Esophagus muscularis mucosa (tissue), 4 donors: Measurements from ENCODE around the gene KRT6A. TPM values are rescaled to one million over a fixed set of nuclear protein-coding genes. Genes with fewer than 3 reads are reported as not detected.

Source experiments
- DNase-seq: peaks from one replicate; pipeline ENCODE4 v3.0.0-alpha.2; 2017; ENCODE audit errors: extremely low spot score
- H3K27ac ChIP-seq, 4 donors: fragments of 200-600 bp; sonication (generic); replicated peaks in 1 of 4; 1 replicate in 3 of 4; 2 replicates in 1 of 4; pipeline ENCODE4 v1.5.1; 2016 to 2019; ENCODE audit warnings: mild to moderate bottlenecking in 1 of 4
- H3K27me3 ChIP-seq, 4 donors: fragments of 200-600 bp; sonication (generic); one replicate each; pipeline versions ENCODE4 v1.5.1 to v1.6.0; 2016 to 2019
- H3K36me3 ChIP-seq, 4 donors: fragments of 200-600 bp; sonication (generic); one replicate each; pipeline ENCODE4 v1.5.1; 2016 to 2019
- H3K4me1 ChIP-seq, 4 donors: fragments of 200-600 bp; sonication (generic); one replicate each; pipeline ENCODE4 v1.5.1; 2016 to 2019
- H3K4me3 ChIP-seq, 4 donors: fragments of 200-600 bp; sonication (generic); 1 replicate in 2 of 4; 2 replicates in 2 of 4; pipeline ENCODE4 v1.5.1; 2016 to 2019; ENCODE audit warnings: mild to moderate bottlenecking in 4 of 4, moderate library complexity in 1 of 4
- H3K9me3 ChIP-seq, 4 donors: fragments of 200-600 bp; sonication (generic); 1 replicate in 3 of 4; 2 replicates in 1 of 4; pipeline ENCODE4 v1.5.1; 2016 to 2019
- CTCF ChIP-seq, 3 experiments: fragments of 200-600 bp in 2 of 3; fragments of 450-650 bp in 1 of 3; sonication (generic) in 2 of 3; IDR thresholded peaks; one replicate each; pipeline ENCODE4 v1.5.1; 2017 to 2019; ENCODE audit warnings: antibody characterized with exemption in 3 of 3, mild to moderate bottlenecking in 2 of 3, moderate library complexity in 1 of 3
- EP300 ChIP-seq: sonication (generic); formaldehyde crosslinking; IDR thresholded peaks from one replicate; pipeline ENCODE4 v1.6.1; 2017; ENCODE audit warnings: antibody characterized with exemption
- POLR2A ChIP-seq: fragments of 450-650 bp; IDR thresholded peaks from one replicate; pipeline ENCODE4 v1.6.1; 2017; ENCODE audit warnings: antibody characterized with exemption, moderate library complexity, mild to moderate bottlenecking, low read depth
- POLR2AphosphoS5 ChIP-seq, 2 donors: sonication (generic); formaldehyde crosslinking; IDR thresholded peaks; one replicate each; pipeline ENCODE4 v1.6.1; 2017; ENCODE audit warnings: antibody characterized with exemption in 2 of 2
- WGBS: methylation state at CpG from one replicate; pipeline ENCODE4 v1.1.5; 2018; 5-methylcytosine and 5-hydroxymethylcytosine counted together
- intact Hi-C: fragments of 100-400 bp; cut with DNase I; formaldehyde crosslinking; loops from one replicate; pipeline ENCODE4 v1.15.1; 2023
- total RNA-seq, 4 donors: library from RNA; depleted of rRNA; stranded (reverse); fragments of >200 nt; gene quantifications; one replicate each; pipeline versions ENCODE4 v1.1.0 to v1.2.1, GENCODE V29; 2016

The KRT6A gene
- total RNA-seq, 4 donors from 2014 or later = 5.4 TPM; not detected in 3

- TF ChIP-seq EP300 (no peak), POLR2A (no peak), POLR2AphosphoS5 (IDR thresholded peaks at IDR 0.05) (no peak), CTCF (IDR thresholded peaks at IDR 0.05) (no peak)
- Histone ChIP-seq H3K36me3 (no peaks in the 10 kb centered on the region), H3K4me1 (no peaks in the 10 kb centered on the region), H3K4me3 (no peak overlapping the region), H3K9me3 (no peaks in the 10 kb centered on the region), H3K27me3 (no peaks in the 10 kb centered on the region), H3K27ac (no peak overlapping the region)
- DNase-seq = no peak
- intact Hi-C loops = no loop called here
- 85% methylated on average over 1 of the region's 1 CpG for WGBS
Observed at GRCh38 chr12:52487211-52487610, 5.8 kb downstream of the KRT6A start.

DNA sequence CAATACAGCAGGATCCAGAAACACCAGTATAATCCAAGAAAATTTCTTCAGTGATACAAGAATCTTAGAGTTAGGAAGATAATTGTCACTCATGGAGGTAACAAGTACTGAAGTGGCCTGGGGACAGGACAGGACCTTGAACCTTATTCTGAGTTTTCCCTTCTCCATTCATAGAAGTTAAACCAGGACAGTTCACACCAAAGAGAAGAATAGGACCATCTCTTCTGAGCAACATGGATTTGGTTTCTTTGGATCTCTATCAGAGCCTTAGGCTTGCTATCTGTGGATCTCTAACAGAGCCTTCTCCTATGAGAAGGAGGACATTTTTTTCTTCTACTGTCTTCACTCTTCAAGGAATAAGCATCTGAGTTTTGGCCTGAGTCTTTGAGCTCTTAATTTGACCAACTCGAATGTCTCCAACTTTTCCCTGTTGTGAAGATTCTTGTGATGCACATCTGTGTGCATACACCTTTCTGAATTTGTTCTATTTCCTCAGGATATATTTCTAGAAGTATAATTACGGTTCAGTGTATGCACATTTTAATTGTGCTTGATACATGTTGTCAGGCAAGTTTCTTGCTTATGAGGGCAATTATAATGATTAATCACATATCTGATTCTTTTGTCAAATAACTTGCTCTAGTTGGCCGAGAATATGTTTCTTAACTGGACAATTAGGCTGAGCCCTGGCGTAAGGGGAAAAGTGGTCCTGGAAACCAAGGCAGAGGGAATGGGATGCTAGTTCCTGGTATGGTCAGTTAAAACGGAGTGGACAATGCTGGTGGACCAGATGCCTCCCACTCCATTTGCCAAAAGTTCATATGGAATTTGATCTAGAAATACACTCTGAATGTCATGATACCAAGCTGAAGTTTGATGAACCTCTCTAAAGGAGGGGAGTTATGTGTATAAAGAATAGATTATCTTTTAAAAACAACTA is 6.6 kb downstream of the KRT6A start:
- no peak overlapping the region for H3K4me3 ChIP-seq
- H3K9me3 ChIP-seq = no peaks in the 10 kb centered on the region
- intact Hi-C loops = no loop called here
- no peaks in the 10 kb centered on the region for H3K36me3 ChIP-seq
- no peak for DNase-seq
- no peaks in the 10 kb centered on the region for H3K4me1 ChIP-seq
- TF ChIP-seq POLR2A (no peak), POLR2AphosphoS5 (IDR thresholded peaks at IDR 0.05) (no peak), EP300 (no peak), CTCF (IDR thresholded peaks at IDR 0.05) (no peak)
- WGBS = 83% methylated on average over 5 of the region's 5 CpGs
- no peak overlapping the region for H3K27ac ChIP-seq
- no peaks in the 10 kb centered on the region for H3K27me3 ChIP-seq

GRCh38 chr12:52480073-52480472 is 13.0 kb downstream of the KRT6A start:
- H3K9me3 ChIP-seq = no peaks in the 10 kb centered on the region
- intact Hi-C loops = no loop called here
- 65% methylated on average over 3 of the region's 3 CpGs for WGBS
- H3K4me1 ChIP-seq = no peaks in the 10 kb centered on the region
- no peaks in the 10 kb centered on the region for H3K36me3 ChIP-seq
- TF ChIP-seq EP300 (no peak), POLR2AphosphoS5 (IDR thresholded peaks at IDR 0.05) (no peak), POLR2A (no peak), CTCF (IDR thresholded peaks at IDR 0.05) (no peak)
- no peak overlapping the region for H3K4me3 ChIP-seq
- no peak overlapping the region for H3K27ac ChIP-seq
- H3K27me3 ChIP-seq = no peaks in the 10 kb centered on the region
- DNase-seq = no peak

- H3K9me3 ChIP-seq = no peaks in the 10 kb centered on the region
- H3K4me1 ChIP-seq = no peaks in the 10 kb centered on the region
- intact Hi-C loops = no loop called here
- no peaks in the 10 kb centered on the region for H3K36me3 ChIP-seq
- no peak overlapping the region for H3K4me3 ChIP-seq
- H3K27ac ChIP-seq = no peak overlapping the region
- WGBS = 92% methylated on average over 2 of the region's 2 CpGs
- DNase-seq = no peak
- TF ChIP-seq CTCF (IDR thresholded peaks at IDR 0.05) = no peak
- no peak for TF ChIP-seq POLR2AphosphoS5 (IDR thresholded peaks at IDR 0.05)
- no peak for TF ChIP-seq POLR2A
- no peak for TF ChIP-seq EP300
- H3K27me3 ChIP-seq = no peaks in the 10 kb centered on the region
Observed at GRCh38 chr12:52477651-52478050, 15.4 kb downstream of the KRT6A start.
